A549 (cell line): ENCODE measurements around the gene FNDC10.
"Not testable (repeated sequence)": the region's sequence is repeated elsewhere in the genome, so short reads cannot be mapped to it uniquely, and the experiment has no call there.

ENCODE experiments used
- KDM1A ChIP-seq: fragments of 200-600 bp; sonication (generic); IDR thresholded peaks from 2 replicates; pipeline ENCODE4 v1.6.1; 2016; ENCODE audit warnings: low read depth, mild to moderate bottlenecking
- MYC ChIP-seq: IDR thresholded peaks from 2 replicates; pipeline ENCODE4 v1.6.1; 2012; ENCODE audit warnings: mild to moderate bottlenecking, inconsistent platforms, low read length, improper control_type of control experiment, borderline replicate concordance
- POLR2A ChIP-seq: IDR thresholded peaks from 2 replicates; pipeline ENCODE4 v1.6.1; 2012; ENCODE audit warnings: mild to moderate bottlenecking, low read length
- RAD21 ChIP-seq, 2 experiments: fragments of >200 bp in 1 of 2; sonication (Bioruptor Twin) in 1 of 2; formaldehyde crosslinking in 1 of 2; IDR thresholded peaks in 1 of 2; conservative IDR thresholded peaks in 1 of 2; 2 replicates in 1 of 2; 3 replicates in 1 of 2; pipeline ENCODE4 v1.6.1; 2012 to 2018; ENCODE audit warnings: inconsistent platforms in 1 of 2
- TF ChIP-seq, protein P1 (sequence below): fragments of >200 bp; sonication (Bioruptor Twin); formaldehyde crosslinking; IDR thresholded peaks from 3 replicates; pipeline ENCODE4 v1.5.1; 2016

DNA sequence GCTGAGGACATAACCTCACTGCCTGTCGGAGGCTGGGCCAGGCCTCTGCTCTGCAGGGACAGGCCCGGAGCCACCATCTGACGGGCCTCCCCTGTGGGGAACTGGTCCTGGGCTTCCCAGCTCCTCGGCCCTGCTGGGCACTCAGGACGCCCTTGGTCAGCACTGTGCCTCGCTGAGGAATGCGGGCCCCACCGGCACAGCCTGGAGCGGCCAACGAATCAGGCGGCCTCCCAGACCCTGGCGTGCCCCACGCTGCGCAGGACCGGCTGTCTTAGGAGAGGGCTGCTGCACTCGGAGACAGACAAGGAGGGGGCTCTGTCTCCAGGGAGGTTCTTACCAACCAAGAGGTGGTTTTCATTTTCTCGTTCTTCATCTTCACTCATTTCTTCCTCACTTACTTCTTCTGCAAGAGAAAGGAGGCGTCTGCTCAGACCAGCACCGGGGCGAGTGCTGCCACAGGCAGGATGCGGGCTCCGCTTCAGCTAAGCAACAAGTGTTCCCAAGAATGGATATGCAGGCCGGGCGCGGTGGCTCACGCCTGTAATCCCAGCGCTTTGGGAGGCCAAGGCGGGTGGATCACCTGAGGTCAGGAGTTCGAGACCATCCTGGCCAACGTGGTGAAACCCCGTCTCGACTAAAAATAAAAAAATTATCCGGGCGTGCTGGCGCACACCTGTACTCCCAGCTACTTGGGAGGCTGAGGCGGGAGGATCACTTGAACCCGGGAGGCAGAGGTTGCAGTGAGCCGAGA is 41.0 kb upstream of the FNDC10 start:
- not testable (repeated sequence) for TF ChIP-seq MYC; POLR2A; RAD21 (conservative IDR thresholded peaks at IDR 0.05 in 1 of 2, IDR thresholded peaks at IDR 0.05 in 1 of 2); KDM1A
- TF ChIP-seq, protein P1, sequence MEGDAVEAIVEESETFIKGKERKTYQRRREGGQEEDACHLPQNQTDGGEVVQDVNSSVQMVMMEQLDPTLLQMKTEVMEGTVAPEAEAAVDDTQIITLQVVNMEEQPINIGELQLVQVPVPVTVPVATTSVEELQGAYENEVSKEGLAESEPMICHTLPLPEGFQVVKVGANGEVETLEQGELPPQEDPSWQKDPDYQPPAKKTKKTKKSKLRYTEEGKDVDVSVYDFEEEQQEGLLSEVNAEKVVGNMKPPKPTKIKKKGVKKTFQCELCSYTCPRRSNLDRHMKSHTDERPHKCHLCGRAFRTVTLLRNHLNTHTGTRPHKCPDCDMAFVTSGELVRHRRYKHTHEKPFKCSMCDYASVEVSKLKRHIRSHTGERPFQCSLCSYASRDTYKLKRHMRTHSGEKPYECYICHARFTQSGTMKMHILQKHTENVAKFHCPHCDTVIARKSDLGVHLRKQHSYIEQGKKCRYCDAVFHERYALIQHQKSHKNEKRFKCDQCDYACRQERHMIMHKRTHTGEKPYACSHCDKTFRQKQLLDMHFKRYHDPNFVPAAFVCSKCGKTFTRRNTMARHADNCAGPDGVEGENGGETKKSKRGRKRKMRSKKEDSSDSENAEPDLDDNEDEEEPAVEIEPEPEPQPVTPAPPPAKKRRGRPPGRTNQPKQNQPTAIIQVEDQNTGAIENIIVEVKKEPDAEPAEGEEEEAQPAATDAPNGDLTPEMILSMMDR, result not testable (repeated sequence)
